H1 (cell line): ENCODE results near the gene SLC13A5. TPM values are rescaled to one million over a fixed set of nuclear protein-coding genes. Genes with fewer than 3 reads are reported as not detected.

Experiments
- CTCF ChIA-PET: fragments of 300-600 bp; sonication (Branson Sonifier 250); formaldehyde crosslinking; loops from one replicate; lab custom pipeline; 2021; ENCODE audit not compliant: partially characterized antibody; lab: Charles Lee
- POLR2A ChIA-PET: fragments of 300-600 bp; sonication (Branson Sonifier 250); formaldehyde crosslinking; loops from one replicate; lab custom pipeline; 2021; ENCODE audit warnings: inconsistent platforms; ENCODE audit not compliant: partially characterized antibody; lab: Charles Lee
- DNase-seq, 2 experiments: peaks; one replicate each; pipeline versions ENCODE4 v3.0.0 to v3.0.0-alpha.2; 2010 to 2022; ENCODE audit warnings: low spot score in 2 of 2, low read depth in 1 of 2, mixed read lengths in 1 of 2
- FAIRE-seq: peaks from 2 replicates; lab custom pipeline; 2011; peaks lifted over from hg19 to GRCh38; lab: Jason Lieb, UNC
- H2AFZ ChIP-seq: 2 replicates; pipeline ENCODE4 v1.8.1; 2012; ENCODE audit warnings: low read length, inconsistent platforms
- H2AK5ac ChIP-seq: 2 replicates; pipeline ENCODE4 v1.6.1; 2013; ENCODE audit warnings: low read depth, low read length
- H2BK120ac ChIP-seq: replicated peaks from 2 replicates; pipeline ENCODE3; 2013; ENCODE audit warnings: low read depth, low read length, inconsistent platforms
- H2BK12ac ChIP-seq: 2 replicates; pipeline ENCODE4 v1.6.1; 2013; ENCODE audit warnings: low read depth, low read length
- H2BK15ac ChIP-seq: 2 replicates; pipeline ENCODE4 v1.6.1; 2013; ENCODE audit warnings: low read length
- H2BK20ac ChIP-seq: 2 replicates; pipeline ENCODE4 v1.6.1; 2013; ENCODE audit warnings: low read length
- H2BK5ac ChIP-seq: 2 replicates; pipeline ENCODE4 v1.6.1; 2013; ENCODE audit warnings: low read depth, low read length
- H3K14ac ChIP-seq: 2 replicates; pipeline ENCODE4 v1.6.1; 2013; ENCODE audit warnings: inconsistent platforms; ENCODE audit not compliant: insufficient read length
- H3K18ac ChIP-seq: 2 replicates; pipeline ENCODE4 v1.6.1; 2013; ENCODE audit warnings: low read length; ENCODE audit errors: extremely low read depth
- H3K23ac ChIP-seq: 2 replicates; pipeline ENCODE4 v1.6.1; 2013; ENCODE audit warnings: inconsistent platforms; ENCODE audit not compliant: insufficient read length
- H3K23me2 ChIP-seq: 2 replicates; pipeline ENCODE4 v1.6.1; 2013; ENCODE audit warnings: low read depth, low read length
- H3K27ac ChIP-seq: 2 replicates; pipeline ENCODE4 v1.6.1; 2011; ENCODE audit warnings: low read depth, low read length, inconsistent platforms
- H3K27me3 ChIP-seq, 4 experiments: replicated peaks in 1 of 4; 1 replicate in 1 of 4; 2 replicates in 3 of 4; pipeline versions ENCODE4 v1.6.1 to v1.8.1; 2011 to 2013; ENCODE audit warnings: low read length in 3 of 4, mild to moderate bottlenecking in 3 of 4, inconsistent platforms in 2 of 4, mixed read lengths in 2 of 4, moderate library complexity in 1 of 4; ENCODE audit not compliant: control insufficient read depth in 3 of 4, insufficient read depth in 3 of 4; ENCODE audit errors: extremely low read depth in 1 of 4
- H3K36me3 ChIP-seq, 4 experiments: 2 replicates each; pipeline versions ENCODE4 v1.6.1 to v1.8.1; 2011 to 2013; ENCODE audit warnings: mild to moderate bottlenecking in 4 of 4, low read length in 3 of 4, moderate library complexity in 2 of 4, control low read depth in 1 of 4, inconsistent platforms in 1 of 4; ENCODE audit not compliant: insufficient read depth in 4 of 4, control insufficient read depth in 2 of 4
- H3K4ac ChIP-seq: replicated peaks from 2 replicates; pipeline ENCODE3; 2013; ENCODE audit warnings: low read length, low read depth, mixed read lengths, inconsistent platforms; ENCODE audit not compliant: insufficient read length
- H3K4me1 ChIP-seq, 4 experiments: replicated peaks in 1 of 4; 1 replicate in 1 of 4; 2 replicates in 3 of 4; pipeline versions ENCODE4 v1.6.1 to v1.8.1; 2011 to 2013; ENCODE audit warnings: low read length in 3 of 4, inconsistent platforms in 2 of 4, mixed read lengths in 1 of 4; ENCODE audit not compliant: insufficient read depth in 4 of 4, control insufficient read depth in 3 of 4
- H3K4me2 ChIP-seq, 2 experiments: 2 replicates each; pipeline versions ENCODE4 v1.6.1 to v1.8.1; 2011 to 2013; ENCODE audit warnings: low read depth in 2 of 2, low read length in 2 of 2, control low read depth in 1 of 2, inconsistent platforms in 1 of 2, mild to moderate bottlenecking in 1 of 2; ENCODE audit not compliant: insufficient read depth in 1 of 2
- H3K4me3 ChIP-seq, 4 experiments: fragments of 200-600, 300-600 bp in 1 of 4; sonication (generic), shearing (Covaris generic), sonication (Bioruptor Twin) in 1 of 4; 2 replicates each; pipeline versions ENCODE4 v1.5.1 to v1.8.1; 2011 to 2016; ENCODE audit warnings: low read length in 4 of 4, low read depth in 3 of 4, control low read depth in 2 of 4, inconsistent platforms in 2 of 4, mild to moderate bottlenecking in 2 of 4, mixed read lengths in 1 of 4, moderate library complexity in 1 of 4; ENCODE audit not compliant: insufficient read depth in 2 of 4; ENCODE audit errors: extremely low read depth in 1 of 4
- H3K56ac ChIP-seq: replicated peaks from 2 replicates; pipeline ENCODE3; 2013; ENCODE audit warnings: low read depth, mild to moderate bottlenecking, mixed read lengths, low read length, inconsistent platforms; ENCODE audit not compliant: insufficient read length
- H3K79me1 ChIP-seq: 2 replicates; pipeline ENCODE4 v1.6.1; 2013; ENCODE audit warnings: low read depth, low read length, control low read depth
- H3K79me2 ChIP-seq, 2 experiments: 2 replicates each; pipeline versions ENCODE4 v1.6.1 to v1.8.1; 2012 to 2013; ENCODE audit warnings: low read length in 2 of 2, mild to moderate bottlenecking in 2 of 2, inconsistent platforms in 1 of 2; ENCODE audit not compliant: insufficient read depth in 2 of 2, control insufficient read depth in 1 of 2
- H3K9ac ChIP-seq, 4 experiments: replicated peaks in 1 of 4; 1 replicate in 1 of 4; 2 replicates in 3 of 4; pipeline versions ENCODE4 v1.6.1 to v1.8.1; 2011 to 2013; ENCODE audit warnings: low read depth in 3 of 4, low read length in 3 of 4, control low read depth in 2 of 4, mild to moderate bottlenecking in 2 of 4, moderate library complexity in 2 of 4, inconsistent platforms in 1 of 4; ENCODE audit errors: extremely low read depth in 1 of 4
- H3K9me3 ChIP-seq, 2 experiments: 2 replicates each; pipeline versions ENCODE4 v1.6.1 to v1.8.1; 2012 to 2013; ENCODE audit warnings: mild to moderate bottlenecking in 2 of 2, moderate library complexity in 2 of 2, control low read depth in 1 of 2, inconsistent platforms in 1 of 2, low read depth in 1 of 2, low read length in 1 of 2, mixed read lengths in 1 of 2; ENCODE audit not compliant: insufficient read depth in 2 of 2
- H4K20me1 ChIP-seq, 2 experiments: replicated peaks in 1 of 2; 2 replicates each; pipeline versions ENCODE3 to v1.8.1; 2011 to 2013; ENCODE audit warnings: inconsistent platforms in 2 of 2, low read length in 2 of 2, mild to moderate bottlenecking in 1 of 2; ENCODE audit not compliant: insufficient read depth in 2 of 2, control insufficient read depth in 1 of 2
- H4K5ac ChIP-seq: 2 replicates; pipeline ENCODE4 v1.6.1; 2013; ENCODE audit warnings: low read length, low read depth, mixed read lengths, inconsistent platforms; ENCODE audit not compliant: insufficient read length
- H4K8ac ChIP-seq: 2 replicates; pipeline ENCODE4 v1.8.0; 2013; ENCODE audit warnings: mild to moderate bottlenecking, moderate library complexity, low read length, inconsistent platforms; ENCODE audit not compliant: insufficient read depth; ENCODE audit errors: extremely low read depth
- H4K91ac ChIP-seq: replicated peaks from 2 replicates; pipeline ENCODE3; 2013; ENCODE audit warnings: low read length, mixed read lengths, inconsistent platforms; ENCODE audit not compliant: insufficient read length
- CREB1 ChIP-seq: IDR thresholded peaks from 2 replicates; pipeline ENCODE4 v1.6.1; 2012; ENCODE audit warnings: inconsistent platforms
- EZH2 ChIP-seq: fragments of 200-600 bp; sonication (generic); IDR thresholded peaks from 2 replicates; pipeline ENCODE4 v1.7.1; 2012; ENCODE audit warnings: low read depth, mild to moderate bottlenecking, moderate library complexity, low read length, inconsistent platforms; ENCODE audit not compliant: severe bottlenecking
- POLR2A ChIP-seq, 2 experiments: IDR thresholded peaks; 1 replicate in 1 of 2; 2 replicates in 1 of 2; pipeline ENCODE4 v1.6.1; 2011; ENCODE audit warnings: low read depth in 2 of 2, low read length in 2 of 2, mild to moderate bottlenecking in 2 of 2; ENCODE audit errors: control extremely low read depth in 1 of 2
- RXRA ChIP-seq: IDR thresholded peaks from 2 replicates; pipeline ENCODE4 v1.6.1; 2011; ENCODE audit warnings: low read depth, mild to moderate bottlenecking, low read length, moderate library complexity; ENCODE audit not compliant: insufficient read depth
- WGBS, 2 experiments: shearing (Covaris generic) in 1 of 2; methylation state at CpG; one replicate each; pipeline versions ENCODE4 v1.1.6 to v1.1.7; 2013 to 2015; ENCODE audit warnings: low lambda C conversion rate in 2 of 2, mixed read lengths in 2 of 2, inconsistent platforms in 1 of 2, low coverage in 1 of 2, missing lambda C conversion rate in 1 of 2; ENCODE audit not compliant: insufficient replicate concordance in 2 of 2, insufficient coverage in 1 of 2, insufficient read length in 1 of 2; ENCODE audit errors: extremely low coverage in 1 of 2, missing lambda C conversion rate in 1 of 2; 5-methylcytosine and 5-hydroxymethylcytosine counted together
- polyA plus RNA-seq, 7 experiments: library from polyadenylated mRNA; depleted of rRNA in 3 of 7; stranded (reverse) in 5 of 7; unstranded in 2 of 7; fragments of >200 nt in 5 of 7; fragments of 200-250 nt in 2 of 7; gene quantifications; 1 replicate in 5 of 7; 2 replicates in 1 of 7; 4 replicates in 1 of 7; pipeline versions ENCODE4 v1.2.1 to v1.2.3, GENCODE V29; 2011 to 2013; ENCODE audit warnings: missing spikeins in 2 of 7, mixed read lengths in 2 of 7
- total RNA-seq: library from RNA; stranded (reverse); fragmentation: NEBNext Ultra II Directional; extraction: Animal tissue kit (Norgen Biotek cat#: 25700); gene quantifications from 2 replicates; pipeline ENCODE4 v1.2.1, GENCODE V29; 2021

Gene SLC13A5
- total and polyA plus RNA-seq, 2 of the 8 experiments (the other 6 are each of a cell fraction or from before 2014, with no cell fraction given) = 2.1 to 2.6 TPM

DNA sequence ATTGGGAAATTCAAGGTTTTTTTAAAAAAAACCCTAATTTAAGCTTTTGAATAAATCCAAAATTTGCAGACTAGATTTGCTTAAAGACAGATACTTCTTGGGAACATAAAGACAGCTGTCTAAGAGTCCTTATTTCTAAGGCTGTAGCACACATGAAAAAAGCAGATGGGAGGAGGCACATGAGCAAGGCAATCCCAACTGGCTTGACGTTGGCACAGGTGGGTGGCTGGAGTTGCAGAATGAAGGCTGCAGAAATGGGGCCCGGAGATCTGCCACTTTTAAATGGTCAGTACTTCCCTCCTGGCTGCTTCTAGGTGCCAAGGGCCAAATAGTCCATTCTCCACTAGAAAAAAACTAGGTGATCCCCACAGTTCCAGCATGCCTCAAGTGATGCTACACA lies 77.1 kb downstream of the SLC13A5 start:
- H3K27ac ChIP-seq = no peak overlapping the region
- H3K36me3 ChIP-seq = peaks cover 8 to 26% (median 21%) of the 10 kb centered on the region in 4 experiments; a peak in 6 of 8 replicates
- no peak overlapping the region for H3K4me2 ChIP-seq
- no peak overlapping the region for H4K5ac ChIP-seq
- H3K79me1 ChIP-seq = 0 out of 2 replicates have a peak, but pooled peaks cover 4% of the 10 kb centered on the region
- no peak overlapping the region for H3K18ac ChIP-seq
- no peak for FAIRE-seq
- peaks cover 0 to 10% (median 2%) of the 10 kb centered on the region in 4 experiments; a peak in 3 of 7 replicates for H3K4me1 ChIP-seq
- ChIA-PET CTCF (interaction anchor here (1.2 kb wide), 1 partner anchor 163 kb away, joined by 4 read pairs; no protein-coding TSS in a partner anchor), POLR2A (interaction anchor here (0.8 kb wide), 1 partner anchor 12 kb away, joined by 4 read pairs; no protein-coding TSS in a partner anchor)
- no peak overlapping the region for H2BK120ac ChIP-seq
- no peak overlapping the region for H4K8ac ChIP-seq
- no peak overlapping the region for H3K14ac ChIP-seq
- 88% methylated on average over 2 of the region's 2 CpGs; no CpG with 5 or more reads in 1 of the 2 experiments for WGBS, 2 experiments
- H4K20me1 ChIP-seq = peaks cover 0 to 6% of the 10 kb centered on the region in 2 experiments
- H3K23me2 ChIP-seq = peaks cover 7% of the 10 kb centered on the region
- peak overlapping the region; percentile 24; the same call in 1 of the 2 replicates for H2BK5ac ChIP-seq
- no peak overlapping the region for H2AFZ ChIP-seq
- no peak overlapping the region for H3K4ac ChIP-seq
- no peaks in the 10 kb centered on the region for H3K27me3 ChIP-seq
- H3K4me3 ChIP-seq = no peak overlapping the region
- no peak for TF ChIP-seq CREB1
- no peak for TF ChIP-seq EZH2
- no peak for TF ChIP-seq POLR2A (IDR thresholded peaks at IDR 0.05; ENCODE audit: control extremely low read depth in 1 of 2, low read depth in 2 of 2, low read length in 2 of 2)
- TF ChIP-seq RXRA = no peak
- H3K9me3 ChIP-seq = no peaks in the 10 kb centered on the region
- no peak overlapping the region for H2BK20ac ChIP-seq
- no peak overlapping the region for H3K56ac ChIP-seq
- no peak overlapping the region for H2BK15ac ChIP-seq
- peaks cover 0 to 20% of the 10 kb centered on the region in 2 experiments; a peak in 1 of 4 replicates for H3K79me2 ChIP-seq
- DNase-seq = no peak
- H3K9ac ChIP-seq = no peak overlapping the region
- no peak overlapping the region for H3K23ac ChIP-seq
- no peak overlapping the region for H2BK12ac ChIP-seq
- H4K91ac ChIP-seq = no peak overlapping the region
- H2AK5ac ChIP-seq = no peak overlapping the region
